Measurements from ENCODE around the gene BNIP5. TPM values are rescaled to one million over a fixed set of nuclear protein-coding genes. Genes with fewer than 3 reads are reported as not detected.

The BNIP5 gene
- total RNA-seq, 2 donors from 2014 or later: 0.33 to 0.52 TPM

GRCh38 chr6:36305885-36306284 lies 30.8 kb downstream of the BNIP5 start:
- WGBS, 2 donors: 86 to 90% methylated on average over 6 to 11 of the region's 11 CpGs
- TF ChIP-seq CTCF (IDR thresholded peaks at IDR 0.05): no peak
- no peak for TF ChIP-seq POLR2A (IDR thresholded peaks at IDR 0.05)
- H3K4me1 ChIP-seq: peaks cover 3% of the 10 kb centered on the region
- H3K9me3 ChIP-seq: no peaks in the 10 kb centered on the region
- DNase-seq: no peak
- H3K27ac ChIP-seq: no peak overlapping the region
- H3K36me3 ChIP-seq (replicated peaks in 1 of 2; ENCODE audit: insufficient read depth in 1 of 2, low read depth in 2 of 2): no peaks in the 10 kb centered on the region
- no peak for ATAC-seq
- no peak overlapping the region for H3K4me3 ChIP-seq
- intact Hi-C loops (cut with DNase I): no loop called here
- H3K27me3 ChIP-seq: peaks cover 0 to 6% of the 10 kb centered on the region in 2 donors

GRCh38 chr6:36302227-36302976 lies 34.3 kb downstream of the BNIP5 start:
- TF ChIP-seq CTCF (IDR thresholded peaks at IDR 0.05) (peak; percentile 77 to 98 (median 96)), POLR2A (IDR thresholded peaks at IDR 0.05) (no peak)

GRCh38 chr6:36301781-36302180 lies 34.9 kb downstream of the BNIP5 start:
- H3K4me3 ChIP-seq: no peak overlapping the region
- no peak for TF ChIP-seq CTCF (IDR thresholded peaks at IDR 0.05)
- TF ChIP-seq POLR2A (IDR thresholded peaks at IDR 0.05): no peak
- ATAC-seq (no peak), DNase-seq (no peak)
- 43 to 48% methylated on average over 7 of the region's 7 CpGs for WGBS, 2 donors
- intact Hi-C loops (cut with DNase I): loop anchor here (5.0 kb wide), 1 partner anchor 61 kb away; no protein-coding TSS in a partner anchor
- H3K9me3 ChIP-seq: no peaks in the 10 kb centered on the region
- H3K27ac ChIP-seq: no peak overlapping the region
- peaks cover 0 to 6% of the 10 kb centered on the region in 2 donors for H3K27me3 ChIP-seq
- H3K36me3 ChIP-seq (replicated peaks in 1 of 2; ENCODE audit: insufficient read depth in 1 of 2, low read depth in 2 of 2): no peaks in the 10 kb centered on the region
- H3K4me1 ChIP-seq: no peaks in the 10 kb centered on the region

More at GRCh38 chr6:36302227-36302976, 34.3 kb downstream of the BNIP5 start:
- no peak overlapping the region for H3K4me3 ChIP-seq
- DNase-seq (peak; percentile 92 to 96 (median 94)), ATAC-seq (peak; percentile 97)
- H3K9me3 ChIP-seq: no peaks in the 10 kb centered on the region
- no peaks in the 10 kb centered on the region for H3K36me3 ChIP-seq (replicated peaks in 1 of 2; ENCODE audit: insufficient read depth in 1 of 2, low read depth in 2 of 2)
- H3K4me1 ChIP-seq: no peaks in the 10 kb centered on the region
- intact Hi-C loops (cut with DNase I): loop anchor here (5.0 kb wide), 1 partner anchor 60 kb away; no protein-coding TSS in a partner anchor
- 18 to 26% methylated on average over 12 to 13 of the region's 13 CpGs for WGBS, 2 donors
- H3K27me3 ChIP-seq: peaks cover 0 to 6% of the 10 kb centered on the region in 2 donors
- H3K27ac ChIP-seq: no peak overlapping the region

GRCh38 chr6:36301085-36301658 lies 35.5 kb downstream of the BNIP5 start:
- DNase-seq (no peak), ATAC-seq (no peak)
- Histone ChIP-seq H3K27ac (no peak overlapping the region), H3K9me3 (no peaks in the 10 kb centered on the region), H3K4me1 (no peaks in the 10 kb centered on the region), H3K4me3 (no peak overlapping the region), H3K27me3 (peaks cover 0 to 6% of the 10 kb centered on the region in 2 donors), H3K36me3 (replicated peaks in 1 of 2; ENCODE audit: insufficient read depth in 1 of 2, low read depth in 2 of 2) (no peaks in the 10 kb centered on the region)
- intact Hi-C loops (cut with DNase I): loop anchor here (5.0 kb wide), 1 partner anchor 61 kb away; no protein-coding TSS in a partner anchor
- TF ChIP-seq POLR2A (IDR thresholded peaks at IDR 0.05) (no peak), CTCF (IDR thresholded peaks at IDR 0.05) (no peak)
- WGBS, 2 donors: 64 to 69% methylated on average over 10 of the region's 10 CpGs
